OCI-LY7 (cell line): ENCODE results near the gene NCAM2. TPM values are rescaled to one million over a fixed set of nuclear protein-coding genes. Genes with fewer than 3 reads are reported as not detected.

ENCODE experiments used
- BruUV-seq: library from RNA; stranded (reverse); fragments of 400-500 nt; replicated peaks from 2 replicates; lab custom pipeline; 2021; lab: Mats Ljungman, UMichigan
- CTCF ChIA-PET: fragments of 300-600 bp; sonication (Branson Sonifier 250); formaldehyde crosslinking; loops from one replicate; lab custom pipeline; 2022; ENCODE audit warnings: antibody characterized with exemption; ENCODE audit not compliant: unreplicated experiment; lab: Charles Lee
- POLR2A ChIA-PET: fragments of 300-600 bp; sonication (Branson Sonifier 250); formaldehyde crosslinking; loops from one replicate; lab custom pipeline; 2022; ENCODE audit warnings: antibody characterized with exemption; lab: Charles Lee
- DNase-seq: peaks from one replicate; pipeline ENCODE4 v3.0.0-alpha.2; 2015; ENCODE audit warnings: low spot score
- H2AFZ ChIP-seq: fragments of 200-600 bp; sonication (generic), shearing (Covaris generic); 2 replicates; pipeline ENCODE4 v1.6.1; 2014; ENCODE audit warnings: mild to moderate bottlenecking, antibody characterized with exemption, low read length, moderate library complexity
- H3K27ac ChIP-seq: fragments of 200-600 bp; sonication (generic); 2 replicates; pipeline ENCODE4 v1.5.1; 2014; ENCODE audit warnings: mixed run types, low read depth, mild to moderate bottlenecking, moderate library complexity, low read length, inconsistent platforms; ENCODE audit not compliant: poor library complexity, severe bottlenecking
- H3K36me3 ChIP-seq: fragments of 200-600 bp; sonication (generic); 2 replicates; pipeline ENCODE4 v1.6.1; 2014; ENCODE audit warnings: mild to moderate bottlenecking, antibody characterized with exemption, low read length, moderate library complexity, mixed read lengths; ENCODE audit not compliant: insufficient read depth
- H3K4me1 ChIP-seq: fragments of 200-600 bp; sonication (generic); 2 replicates; pipeline ENCODE4 v1.5.1; 2014; ENCODE audit warnings: mild to moderate bottlenecking, low read length; ENCODE audit not compliant: insufficient read depth, poor library complexity, severe bottlenecking
- H3K4me2 ChIP-seq: fragments of 200-600 bp; sonication (generic); 2 replicates; pipeline ENCODE4 v1.6.1; 2014; ENCODE audit warnings: mild to moderate bottlenecking, low read length
- H3K4me3 ChIP-seq: fragments of 200-600 bp; sonication (generic); 2 replicates; pipeline ENCODE4 v1.5.1; 2014; ENCODE audit warnings: mild to moderate bottlenecking, low read depth, low read length; ENCODE audit not compliant: poor library complexity, severe bottlenecking
- H3K79me2 ChIP-seq: fragments of 200-600 bp; sonication (generic); 2 replicates; pipeline ENCODE4 v1.6.1; 2016; ENCODE audit warnings: low read depth, mild to moderate bottlenecking, low read length, moderate library complexity, mixed read lengths; ENCODE audit not compliant: insufficient read depth
- H3K9me2 ChIP-seq: fragments of 200-600 bp; sonication (generic); 2 replicates; pipeline ENCODE4 v1.6.1; 2016; ENCODE audit warnings: mild to moderate bottlenecking, low read length, mixed read lengths; ENCODE audit not compliant: insufficient read depth
- H3K9me3 ChIP-seq: fragments of 200-600 bp; sonication (generic); 2 replicates; pipeline ENCODE4 v1.6.1; 2014; ENCODE audit warnings: mild to moderate bottlenecking, mixed run types, low read length, mixed read lengths
- H4K20me1 ChIP-seq: fragments of 200-600 bp; sonication (generic); 2 replicates; pipeline ENCODE4 v1.6.1; 2014; ENCODE audit warnings: mild to moderate bottlenecking, antibody characterized with exemption, low read length, moderate library complexity, mixed read lengths; ENCODE audit not compliant: insufficient read depth
- EZH2phosphoT487 ChIP-seq: fragments of 200-600 bp; sonication (generic); IDR thresholded peaks from 2 replicates; pipeline ENCODE4 v1.6.1; 2018; ENCODE audit warnings: low read depth, borderline replicate concordance, mild to moderate bottlenecking, mixed run types, antibody characterized with exemption, low read length, moderate library complexity, mixed read lengths
- intact Hi-C: fragments of 100-400 bp; cut with micrococcal nuclease; formaldehyde crosslinking; loops from one replicate; pipeline ENCODE4 v1.10.0; 2022; ENCODE audit not compliant: unreplicated experiment
- total RNA-seq, 2 experiments: library from RNA; depleted of rRNA in 1 of 2; stranded (reverse); fragments of >200 nt in 1 of 2; shearing (Covaris generic) in 1 of 2; gene quantifications; 2 replicates each; pipeline ENCODE4 v1.2.3, GENCODE V29; 2014 to 2022
- TF ChIP-seq, protein P1 (sequence below): fragments of 200-600 bp; sonication (generic); conservative IDR thresholded peaks from 2 replicates; pipeline ENCODE4 v1.5.1; 2014; ENCODE audit warnings: mild to moderate bottlenecking, antibody characterized with exemption, low read length, moderate library complexity, mixed read lengths

NCAM2 gene
- total RNA-seq, 2 experiments from 2014 or later = not detected

DNA sequence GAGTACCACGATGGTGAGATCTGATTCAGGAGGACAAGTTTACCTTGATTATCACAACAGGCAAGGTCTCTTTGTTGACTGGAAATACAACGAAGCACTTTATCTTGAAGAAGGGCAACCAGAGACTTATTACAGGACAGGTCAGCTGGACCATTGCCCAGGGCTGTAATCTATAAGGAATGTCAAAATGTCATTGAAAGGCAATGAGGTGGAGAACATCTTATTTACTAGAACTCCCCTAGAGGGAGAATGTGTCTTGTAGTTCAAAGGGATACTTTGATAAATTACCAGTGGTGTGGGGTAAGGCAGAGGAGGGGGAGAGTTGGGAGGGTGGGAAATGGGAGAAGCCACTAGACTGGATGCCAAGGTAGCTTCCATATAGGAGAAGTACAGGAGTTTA is 212.3 kb downstream of the NCAM2 start:
- TF ChIP-seq, protein P1, sequence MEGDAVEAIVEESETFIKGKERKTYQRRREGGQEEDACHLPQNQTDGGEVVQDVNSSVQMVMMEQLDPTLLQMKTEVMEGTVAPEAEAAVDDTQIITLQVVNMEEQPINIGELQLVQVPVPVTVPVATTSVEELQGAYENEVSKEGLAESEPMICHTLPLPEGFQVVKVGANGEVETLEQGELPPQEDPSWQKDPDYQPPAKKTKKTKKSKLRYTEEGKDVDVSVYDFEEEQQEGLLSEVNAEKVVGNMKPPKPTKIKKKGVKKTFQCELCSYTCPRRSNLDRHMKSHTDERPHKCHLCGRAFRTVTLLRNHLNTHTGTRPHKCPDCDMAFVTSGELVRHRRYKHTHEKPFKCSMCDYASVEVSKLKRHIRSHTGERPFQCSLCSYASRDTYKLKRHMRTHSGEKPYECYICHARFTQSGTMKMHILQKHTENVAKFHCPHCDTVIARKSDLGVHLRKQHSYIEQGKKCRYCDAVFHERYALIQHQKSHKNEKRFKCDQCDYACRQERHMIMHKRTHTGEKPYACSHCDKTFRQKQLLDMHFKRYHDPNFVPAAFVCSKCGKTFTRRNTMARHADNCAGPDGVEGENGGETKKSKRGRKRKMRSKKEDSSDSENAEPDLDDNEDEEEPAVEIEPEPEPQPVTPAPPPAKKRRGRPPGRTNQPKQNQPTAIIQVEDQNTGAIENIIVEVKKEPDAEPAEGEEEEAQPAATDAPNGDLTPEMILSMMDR = no peak
- TF ChIP-seq EZH2phosphoT487 = no peak
- H3K79me2 ChIP-seq = no peaks in the 10 kb centered on the region
- no TSS peak for BruUV-seq
- no peaks in the 10 kb centered on the region for H3K36me3 ChIP-seq
- CTCF ChIA-PET = no interaction called here
- no peak overlapping the region for H3K4me2 ChIP-seq
- H4K20me1 ChIP-seq = no peaks in the 10 kb centered on the region
- H3K4me3 ChIP-seq = no peak overlapping the region
- POLR2A ChIA-PET = interaction anchor here (0.7 kb wide), 1 partner anchor 29 kb away, joined by 3 read pairs; no protein-coding TSS in a partner anchor
- peaks cover 28% of the 10 kb centered on the region for H3K9me3 ChIP-seq
- H3K9me2 ChIP-seq = no peaks in the 10 kb centered on the region
- H3K27ac ChIP-seq = no peak overlapping the region
- no peak for DNase-seq
- no peak overlapping the region for H2AFZ ChIP-seq
- intact Hi-C loops = no loop called here
- no peaks in the 10 kb centered on the region for H3K4me1 ChIP-seq

DNA sequence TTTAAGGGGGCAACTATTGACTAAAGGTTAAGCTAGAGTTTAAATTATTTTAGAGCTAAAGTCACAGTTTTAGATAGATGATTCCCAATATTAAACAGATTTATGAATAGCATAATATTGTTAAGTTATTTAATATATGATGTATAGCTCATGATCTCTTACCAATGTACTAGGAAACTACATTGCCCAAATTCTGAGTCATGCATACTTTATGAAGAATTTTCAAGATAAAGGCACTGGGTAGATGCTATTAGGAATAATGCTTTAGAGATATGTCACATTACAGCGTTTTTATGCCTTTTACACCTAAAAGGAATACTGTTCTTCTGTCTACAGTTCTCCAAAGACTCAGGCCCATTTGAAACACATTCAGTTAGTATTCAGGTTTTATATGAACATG is 215.1 kb downstream of the NCAM2 start:
- Histone ChIP-seq H4K20me1 (no peaks in the 10 kb centered on the region), H3K9me2 (no peaks in the 10 kb centered on the region), H3K9me3 (peaks cover 28% of the 10 kb centered on the region), H3K79me2 (no peaks in the 10 kb centered on the region), H3K27ac (no peak overlapping the region), H3K4me3 (no peak overlapping the region), H2AFZ (no peak overlapping the region), H3K36me3 (no peaks in the 10 kb centered on the region), H3K4me1 (no peaks in the 10 kb centered on the region), H3K4me2 (no peak overlapping the region)
- CTCF ChIA-PET = no interaction called here
- no TSS peak for BruUV-seq
- no peak for TF ChIP-seq EZH2phosphoT487
- TF ChIP-seq, protein P1 = no peak
- intact Hi-C loops = no loop called here
- POLR2A ChIA-PET = no interaction called here
- no peak for DNase-seq

DNA sequence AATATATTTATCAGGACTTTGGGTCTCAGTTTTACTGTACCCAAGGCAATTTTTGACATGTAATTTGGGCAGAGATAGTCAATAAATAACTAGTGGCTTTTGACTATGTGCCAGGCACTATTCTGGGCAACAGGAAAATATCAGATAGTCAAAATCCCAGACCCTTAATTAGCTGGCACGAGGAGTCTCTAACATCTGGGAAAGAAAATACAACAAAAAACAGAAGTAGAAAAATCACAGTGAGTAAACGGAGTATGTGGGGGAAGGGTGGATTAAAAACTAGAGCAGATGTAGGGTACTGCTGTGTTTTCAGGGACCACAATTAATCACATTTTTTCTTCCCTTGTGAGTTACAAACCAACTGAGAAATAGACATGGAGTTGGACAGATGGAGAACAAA is 217.8 kb downstream of the NCAM2 start:
- Histone ChIP-seq H4K20me1 (no peaks in the 10 kb centered on the region), H3K36me3 (no peaks in the 10 kb centered on the region), H3K4me3 (no peak overlapping the region), H3K9me3 (peaks cover 32% of the 10 kb centered on the region), H2AFZ (no peak overlapping the region), H3K9me2 (no peaks in the 10 kb centered on the region), H3K79me2 (no peaks in the 10 kb centered on the region), H3K4me2 (no peak overlapping the region), H3K4me1 (no peaks in the 10 kb centered on the region), H3K27ac (no peak overlapping the region)
- POLR2A ChIA-PET = interaction anchor here (0.9 kb wide), 1 partner anchor 8 kb away, joined by 3 read pairs; no protein-coding TSS in a partner anchor
- intact Hi-C loops = no loop called here
- no TSS peak for BruUV-seq
- DNase-seq = no peak
- TF ChIP-seq, protein P1 = no peak
- no peak for TF ChIP-seq EZH2phosphoT487
- CTCF ChIA-PET = no interaction called here
